Stimulated activated CD8-positive, alpha-beta memory T cell treated with anti-CD3 and anti-CD28 coated beads, Interleukin-2, amount 100 ng/mL, for 48 hours (primary cell): Measurements from ENCODE around the gene DNAH12.
"Not testable (repeated sequence)": the region's sequence is repeated elsewhere in the genome, so short reads cannot be mapped to it uniquely, and the experiment has no call there.

Experiments used
- DNase-seq, 2 donors: peaks; one replicate each; pipeline ENCODE4 v3.0.0-alpha.2; 2020; ENCODE audit warnings: low read depth in 2 of 2

Gene DNAH12

DNA sequence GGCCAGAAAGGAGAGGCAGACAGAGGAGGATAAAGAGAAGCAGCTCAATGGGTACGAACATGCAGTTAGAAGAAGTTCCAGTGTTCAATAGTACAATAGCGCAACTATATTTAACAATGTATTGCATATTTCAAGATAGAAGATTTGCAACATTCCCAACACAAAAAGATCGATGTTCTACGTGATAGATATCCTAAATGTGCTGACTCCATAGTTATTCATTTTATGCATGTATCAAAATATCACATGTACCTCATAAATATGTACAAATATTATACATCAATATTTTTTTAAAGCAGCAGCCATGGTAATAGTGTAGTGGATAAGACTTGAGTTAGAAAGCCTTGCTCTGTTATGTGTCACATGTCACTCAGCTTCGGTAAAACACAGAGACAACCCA lies 141.5 kb downstream of the DNAH12 start:
- no peak for DNase-seq

DNA sequence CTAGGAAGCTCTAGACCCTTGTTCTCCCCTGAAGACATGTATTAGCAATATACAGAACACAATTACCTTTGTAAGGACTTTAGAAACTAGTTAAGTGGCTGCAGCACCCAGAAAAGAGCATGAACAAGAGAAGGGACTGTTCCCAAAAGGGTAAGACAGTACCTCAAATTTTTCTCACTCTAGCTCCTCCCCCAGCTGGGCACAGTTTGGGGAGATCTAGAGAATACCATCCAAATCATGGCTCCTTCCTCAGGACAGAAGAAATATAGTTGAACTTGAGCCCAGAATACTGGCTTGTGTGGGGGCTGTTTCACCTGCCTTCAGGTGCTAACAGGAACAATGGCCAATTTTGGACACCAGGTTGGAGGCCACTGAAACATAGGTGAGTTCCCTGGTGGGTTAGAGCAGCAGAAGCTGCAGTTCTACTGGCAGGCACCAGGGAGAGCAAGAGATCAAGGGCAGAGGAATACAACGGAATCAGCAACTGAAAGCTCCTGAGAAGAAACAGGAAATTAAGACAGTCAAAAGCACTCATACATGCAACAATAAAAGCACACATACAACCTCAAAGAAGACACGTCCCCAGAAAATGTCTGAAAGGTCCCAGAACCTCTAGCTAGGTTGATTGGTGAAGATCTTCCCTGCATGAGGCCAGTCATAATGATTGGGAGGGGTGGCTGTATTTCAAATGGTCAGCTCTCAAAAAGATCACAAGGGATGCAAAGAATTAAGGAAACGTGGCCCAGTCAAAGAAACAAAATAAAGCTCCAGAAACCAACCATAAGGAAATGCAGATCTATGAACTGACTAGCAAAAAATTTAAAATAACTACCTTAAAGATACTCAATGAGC lies 146.7 kb downstream of the DNAH12 start:
- peak; percentile 10 to 33 for DNase-seq

DNA sequence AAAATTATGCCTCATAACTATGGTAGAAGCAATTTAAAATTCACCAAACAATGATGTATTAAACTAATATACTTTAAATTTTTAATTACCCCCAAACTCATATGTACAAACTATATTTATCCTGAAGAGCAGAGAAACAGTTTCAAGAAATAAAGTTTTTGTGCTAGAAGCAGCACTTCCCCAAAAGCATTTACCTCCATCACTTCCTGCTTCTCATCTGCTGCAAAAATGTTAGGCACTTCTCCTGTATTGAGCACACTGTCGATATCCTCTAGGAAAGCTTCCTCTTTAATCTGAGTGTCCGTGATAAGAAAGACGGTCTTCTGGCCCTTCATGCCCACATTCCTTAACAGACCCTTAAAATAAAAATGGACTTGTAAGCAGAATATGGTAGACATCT lies 150.2 kb downstream of the DNAH12 start:
- DNase-seq = no peak

DNA sequence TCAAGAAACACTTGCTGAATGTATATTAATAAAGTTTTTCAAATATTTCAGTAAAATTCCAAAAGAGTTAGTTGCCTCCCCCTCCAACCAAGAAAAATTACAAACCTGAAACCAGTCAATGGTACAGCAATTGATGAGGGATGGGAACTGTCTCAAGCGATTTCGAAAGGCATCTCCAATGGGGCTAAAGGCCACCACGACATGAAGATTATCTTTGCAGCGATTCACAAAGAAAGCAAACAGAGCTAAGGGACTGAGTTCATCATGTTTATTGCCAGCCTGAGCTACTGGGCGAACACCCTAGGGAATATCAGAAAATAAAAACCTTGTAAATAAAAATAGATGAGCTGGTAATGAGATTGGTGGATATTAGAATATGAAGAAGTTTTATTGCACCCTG lies 152.4 kb downstream of the DNAH12 start:
- no peak for DNase-seq

DNA sequence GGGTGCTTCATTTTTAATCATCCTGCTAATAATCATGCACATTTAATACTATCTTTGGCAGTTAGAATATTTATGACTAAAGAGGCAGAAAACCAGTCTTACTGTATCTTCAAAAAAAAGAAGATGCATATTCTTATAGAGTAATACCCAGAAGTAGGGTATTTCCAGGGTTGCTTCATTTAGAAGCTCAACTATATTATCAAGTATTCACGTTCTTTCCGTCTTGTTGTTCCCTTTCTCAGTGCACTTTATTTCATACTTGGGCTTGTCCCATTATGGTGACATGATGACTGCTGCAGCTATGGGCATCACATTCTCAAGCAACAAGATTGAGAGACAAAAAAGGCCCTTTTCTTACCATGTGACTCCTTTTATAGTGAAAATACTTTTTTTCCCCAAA lies 154.9 kb downstream of the DNAH12 start:
- no peak for DNase-seq

DNA sequence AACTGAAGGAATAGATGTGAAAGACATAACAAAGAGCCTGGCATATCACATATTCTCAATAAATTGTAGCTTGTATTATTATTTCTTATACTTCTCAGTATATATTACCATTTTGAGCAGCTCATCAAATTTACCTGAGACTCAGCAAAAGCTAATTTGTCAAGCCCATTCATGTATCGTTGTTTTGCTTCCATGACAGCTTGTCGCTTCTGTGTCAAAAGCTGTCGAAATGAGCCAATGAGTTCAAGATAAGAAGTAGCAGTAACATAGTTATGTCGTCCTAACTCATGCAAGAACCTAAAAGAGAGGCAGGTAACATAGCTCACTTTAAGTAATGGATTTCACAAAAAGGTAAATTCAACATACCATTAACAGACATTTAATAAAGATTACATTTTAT lies 157.8 kb downstream of the DNAH12 start:
- no peak for DNase-seq

DNA sequence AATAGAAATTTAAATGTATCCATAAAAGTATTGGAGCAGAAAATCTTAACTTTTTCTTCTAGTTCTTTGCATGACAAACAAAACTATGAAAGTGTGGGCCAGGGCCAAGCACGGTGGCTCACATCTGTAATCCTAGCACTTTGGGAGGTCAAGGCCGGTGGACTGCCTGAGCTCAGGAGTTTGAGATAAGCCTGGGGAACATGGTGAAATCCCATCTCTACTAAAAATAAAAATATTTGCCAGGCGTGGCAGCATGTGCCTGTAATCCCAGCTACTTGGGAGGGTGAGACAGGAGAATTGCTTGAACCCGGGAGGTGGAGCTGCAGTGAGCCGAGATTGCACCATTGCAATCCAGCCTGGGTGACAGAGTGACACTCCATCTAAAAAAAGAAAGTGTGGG lies 158.6 kb downstream of the DNAH12 start:
- no peak for DNase-seq

DNA sequence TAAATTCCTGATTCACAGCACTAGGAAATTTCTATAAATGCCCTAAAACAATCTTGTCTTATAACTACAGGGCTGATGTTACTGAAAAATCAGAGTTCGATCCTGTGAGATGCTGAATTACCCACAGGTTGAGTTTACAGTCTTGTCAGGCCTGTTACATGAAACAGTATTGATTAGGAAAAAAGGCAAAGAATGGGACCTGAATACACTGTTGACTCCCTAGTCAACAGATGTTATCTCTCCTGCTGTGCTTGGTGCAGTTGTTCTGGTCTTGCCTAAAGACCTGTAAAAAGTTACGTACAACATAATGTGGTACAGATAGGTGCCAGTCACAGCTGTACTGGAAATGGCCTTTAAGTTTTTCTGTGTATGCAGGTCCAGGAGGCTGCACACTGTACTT lies 160.3 kb downstream of the DNAH12 start:
- DNase-seq = no peak

DNA sequence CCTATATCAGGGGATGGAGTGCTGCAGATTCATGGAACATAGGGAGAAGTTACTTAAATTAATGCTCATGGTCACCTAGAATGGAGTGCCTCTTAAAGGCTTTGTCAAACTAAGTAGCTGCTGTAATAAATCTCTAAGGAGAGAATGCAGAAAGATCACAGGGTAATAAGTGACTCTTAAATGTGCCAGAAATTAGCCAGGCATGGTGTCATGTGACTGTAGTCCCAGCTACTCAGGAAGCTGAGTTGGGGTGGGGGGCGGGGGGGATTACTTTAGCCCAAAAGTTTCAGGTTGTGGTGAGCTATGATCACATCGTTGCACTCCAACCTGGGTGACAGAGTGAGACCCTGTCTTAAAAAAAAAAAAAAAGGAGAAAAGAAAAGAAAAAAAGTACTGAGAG lies 160.7 kb downstream of the DNAH12 start:
- no peak for DNase-seq

DNA sequence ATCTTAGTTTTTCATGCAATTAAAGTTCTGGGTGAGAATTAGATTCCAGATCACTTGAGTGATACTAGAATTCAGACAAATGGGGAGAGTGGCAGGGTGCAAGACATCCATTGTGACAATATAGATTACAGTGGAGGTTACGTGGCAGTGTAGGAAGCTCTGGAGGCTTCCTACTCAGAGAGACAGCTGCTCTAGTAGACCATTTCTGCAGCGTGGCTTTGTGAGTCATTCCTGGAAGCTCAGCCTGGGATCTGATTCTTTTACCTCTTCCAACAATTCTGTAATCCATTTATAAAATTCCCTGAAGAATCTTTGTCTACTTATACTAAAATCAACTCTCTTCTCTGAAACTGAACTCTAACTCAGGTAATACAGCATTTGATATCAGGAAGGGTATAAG lies 161.2 kb downstream of the DNAH12 start:
- DNase-seq = no peak

DNA sequence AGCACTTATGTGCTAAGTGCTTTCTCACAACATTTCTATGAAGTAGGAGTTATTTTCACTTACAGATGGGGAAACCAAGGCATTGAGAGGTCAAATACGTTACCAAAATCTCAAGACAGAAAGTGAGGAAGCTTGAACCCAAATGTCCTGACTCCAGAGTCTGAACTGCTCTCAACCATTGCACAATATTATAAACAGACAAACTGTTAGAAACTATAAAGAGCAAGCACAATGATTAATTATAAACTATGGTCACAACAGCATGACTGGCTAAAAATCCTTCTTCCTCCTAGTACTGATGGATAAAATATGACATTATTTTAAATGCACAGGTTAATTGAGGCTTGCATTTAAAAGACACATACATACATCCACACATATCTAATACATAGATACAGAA lies 173.8 kb downstream of the DNAH12 start:
- DNase-seq = no peak

DNA sequence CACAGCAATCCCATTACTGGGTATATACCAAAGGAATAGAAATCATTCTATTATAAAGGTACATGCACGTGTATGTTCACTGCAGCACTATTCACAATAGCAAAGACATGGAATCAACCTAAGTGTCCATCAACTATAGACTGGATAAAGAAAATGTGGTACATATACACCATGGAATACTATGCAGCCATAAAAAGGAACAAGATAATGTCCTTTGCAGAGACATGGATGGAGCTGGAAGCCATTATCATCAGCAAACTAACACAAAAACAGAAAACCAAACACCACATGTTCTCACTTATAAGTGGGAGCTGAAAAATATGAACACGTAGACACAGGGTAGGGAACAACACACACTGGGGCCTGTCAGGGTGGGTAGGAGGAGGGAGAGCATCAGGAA lies 179.1 kb downstream of the DNAH12 start:
- not testable (repeated sequence) for DNase-seq

DNA sequence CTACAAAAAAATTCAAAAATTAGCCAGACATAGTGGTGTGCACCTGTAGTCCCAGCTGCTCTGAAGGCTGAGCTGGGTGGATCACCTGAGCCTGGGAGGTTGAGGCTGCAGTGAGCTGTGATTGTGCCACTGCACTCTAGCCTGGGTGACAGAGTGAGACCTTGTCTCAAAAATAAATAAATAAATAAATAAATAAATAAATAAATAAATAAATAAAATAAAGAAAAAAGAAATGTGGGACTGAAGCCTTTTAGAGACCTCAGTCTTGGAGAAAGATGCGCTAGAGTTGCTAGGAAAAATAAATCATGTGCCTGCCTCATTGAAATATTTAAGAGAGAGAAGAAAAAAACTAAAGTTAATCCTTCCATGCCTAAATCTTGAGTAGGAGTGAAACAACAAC lies 187.9 kb downstream of the DNAH12 start:
- DNase-seq = not testable (repeated sequence)

DNA sequence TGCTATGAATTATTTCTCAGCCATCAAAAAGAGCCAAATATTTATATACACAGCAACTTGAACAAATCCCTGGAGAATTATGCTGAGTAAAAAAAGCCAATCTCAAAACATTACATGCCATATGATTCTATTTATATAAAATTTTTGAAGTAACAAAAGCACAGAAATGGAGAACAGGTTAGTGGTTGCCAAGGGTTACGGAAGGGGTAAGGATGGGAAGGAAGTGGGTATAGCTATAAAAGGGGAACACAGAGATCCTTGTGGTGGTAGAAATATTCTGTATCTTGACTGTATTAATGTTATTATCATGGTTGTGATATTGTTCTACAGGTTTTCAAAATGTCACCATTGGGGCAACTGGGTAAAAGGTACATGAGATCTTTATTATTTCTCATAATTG lies 189.4 kb downstream of the DNAH12 start:
- no peak for DNase-seq

DNA sequence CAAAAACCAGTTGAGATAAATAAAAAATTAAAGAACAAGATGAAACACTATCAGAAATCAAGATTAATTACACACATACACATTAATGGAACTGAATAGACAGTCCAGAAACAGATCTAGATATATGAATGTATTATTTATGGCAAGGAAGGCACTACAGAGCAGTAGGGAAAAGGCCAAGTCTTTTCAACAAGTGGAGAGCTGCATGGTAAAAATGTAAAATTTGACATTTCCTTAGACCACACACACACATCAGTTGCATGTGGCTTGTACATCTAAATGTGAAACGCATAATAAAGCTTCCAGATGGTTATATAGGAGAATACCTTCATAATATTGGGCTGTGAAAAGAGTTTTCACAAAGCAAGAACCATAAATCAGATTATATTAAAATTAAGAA lies 193.9 kb downstream of the DNAH12 start:
- DNase-seq = no peak

DNA sequence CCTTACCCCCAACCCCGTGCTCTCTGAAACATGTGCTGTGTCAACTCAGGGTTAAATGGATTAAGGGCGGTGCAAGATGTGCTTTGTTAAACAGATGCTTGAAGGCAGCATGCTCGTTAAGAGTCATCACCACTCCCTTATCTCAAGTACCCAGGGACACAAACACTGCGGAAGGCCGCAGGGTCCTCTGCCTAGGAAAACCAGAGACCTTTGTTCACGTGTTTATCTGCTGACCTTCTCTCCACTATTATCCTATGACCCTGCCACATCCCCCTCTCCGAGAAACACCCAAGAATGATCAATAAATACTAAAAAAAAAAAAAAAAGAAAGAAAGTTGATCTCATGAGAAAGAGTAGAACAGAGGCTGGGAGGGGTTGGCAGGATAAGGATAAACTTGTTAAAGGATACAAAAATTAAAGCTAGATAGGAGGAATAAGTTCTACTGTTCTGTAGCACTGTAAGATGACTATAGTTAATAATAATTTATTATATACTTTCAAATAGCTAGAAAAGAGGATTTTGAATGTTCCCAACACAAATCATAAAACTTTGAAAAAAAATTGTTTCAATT lies 205.0 kb downstream of the DNAH12 start:
- not testable (repeated sequence) for DNase-seq

DNA sequence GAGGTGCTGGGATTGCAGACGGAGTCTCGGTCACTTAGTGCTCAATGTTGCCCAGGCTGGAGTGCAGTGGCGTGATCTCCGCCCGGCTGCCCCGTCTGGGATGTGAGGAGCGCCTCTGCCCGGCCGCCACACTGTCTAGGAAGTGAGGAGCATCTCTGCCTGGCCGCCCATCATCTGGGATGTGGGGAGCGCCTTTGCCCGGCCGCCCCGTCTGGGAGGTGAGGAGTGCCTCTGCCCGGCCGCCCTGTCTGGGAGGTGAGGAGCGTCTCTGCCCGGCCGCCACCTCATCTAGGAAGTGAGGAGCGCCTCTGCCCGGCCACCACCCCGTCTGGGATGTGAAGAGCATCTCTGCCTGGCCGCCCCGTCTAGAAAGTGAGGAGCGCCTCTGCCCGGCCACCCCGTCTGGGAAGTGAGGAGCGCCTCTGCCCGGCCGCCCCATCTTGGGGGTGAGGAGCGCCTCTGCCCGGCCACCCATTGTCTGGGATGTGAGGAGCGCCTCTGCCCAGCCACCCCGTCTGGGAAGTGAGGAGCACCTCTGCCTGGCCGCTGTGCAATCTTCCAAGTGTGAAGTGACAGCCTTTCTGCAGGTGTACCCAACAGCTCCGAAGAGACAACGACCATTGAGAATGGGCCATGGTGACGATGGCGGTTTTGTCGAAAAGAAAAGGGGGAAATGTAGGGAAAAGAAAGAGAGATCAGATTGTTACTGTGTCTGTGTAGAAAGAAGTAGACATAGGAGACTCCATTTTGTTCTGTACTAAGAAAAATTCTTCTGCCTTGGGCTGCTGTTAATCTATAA lies 205.7 kb downstream of the DNAH12 start:
- DNase-seq = not testable (repeated sequence)

DNA sequence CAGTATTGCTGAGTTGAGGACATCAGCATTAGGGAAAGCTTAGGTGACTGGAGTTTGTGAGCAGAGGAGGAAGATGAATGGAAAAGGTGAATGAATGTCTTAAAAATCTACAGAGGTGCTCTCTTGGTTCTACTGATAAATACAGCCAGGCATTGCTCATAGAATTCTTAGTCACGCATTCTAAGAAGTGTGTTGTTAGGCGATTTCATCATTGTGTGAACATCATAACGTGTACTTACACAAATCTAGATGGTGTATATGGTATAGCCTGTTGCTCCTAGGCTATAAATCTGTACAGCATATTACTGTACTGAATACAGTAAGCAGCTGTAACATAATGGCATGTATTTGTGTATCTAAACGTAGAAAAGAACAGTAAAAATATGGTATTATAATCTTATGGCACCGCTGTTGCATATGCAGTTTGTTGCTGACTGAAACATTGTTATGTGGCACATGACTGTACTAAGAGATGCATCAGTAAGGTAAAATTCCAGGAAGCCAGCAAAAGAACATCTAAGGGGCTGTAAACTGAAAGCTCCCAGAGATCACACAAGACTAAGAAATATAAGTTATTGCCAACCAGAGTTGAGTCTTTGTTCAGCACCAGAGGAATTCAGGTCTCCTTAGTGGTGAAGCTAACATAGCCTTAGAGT lies 208.7 kb downstream of the DNAH12 start:
- no peak for DNase-seq

DNA sequence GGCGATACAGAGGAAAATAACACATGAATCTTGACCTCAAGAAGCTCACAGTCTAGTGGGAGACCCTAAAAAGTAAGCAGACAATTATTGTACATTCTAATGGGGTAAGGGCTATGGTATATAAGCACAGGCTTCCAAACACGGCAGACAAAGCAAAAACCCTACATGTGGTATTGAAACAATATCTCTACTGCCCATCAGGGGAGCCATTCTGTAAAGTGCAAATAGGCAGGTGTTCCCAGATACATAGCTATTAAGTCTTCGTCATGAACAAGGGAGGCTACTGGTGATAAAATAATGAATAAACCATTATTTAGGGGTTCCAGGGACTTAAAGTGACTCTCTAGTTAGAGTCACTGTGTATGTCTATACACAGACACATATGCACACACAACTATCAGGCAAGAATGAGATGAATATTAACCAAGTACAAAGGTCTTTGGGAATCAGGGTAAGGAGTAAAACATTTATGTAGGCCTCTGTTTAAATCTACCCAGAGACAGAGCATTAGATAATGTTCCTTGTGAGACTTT lies 213.0 kb downstream of the DNAH12 start:
- no peak for DNase-seq

DNA sequence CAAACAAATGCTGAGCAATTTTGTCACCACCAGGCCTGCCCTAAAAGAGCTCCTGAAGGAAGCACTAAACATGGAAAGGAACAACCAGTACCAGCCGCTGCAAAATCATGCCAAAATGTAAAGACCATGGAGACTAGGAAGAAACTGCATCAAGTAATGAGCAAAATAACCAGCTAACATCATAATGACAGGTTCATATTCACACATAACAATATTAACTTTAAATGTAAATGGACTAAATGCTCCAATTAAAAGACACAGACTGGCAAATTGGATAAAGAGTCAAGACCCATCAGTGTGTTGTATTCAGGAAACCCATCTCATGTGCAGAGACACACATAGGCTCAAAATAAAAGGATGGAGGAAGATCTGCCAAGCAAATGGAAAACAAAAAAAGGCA lies 217.6 kb downstream of the DNAH12 start:
- not testable (repeated sequence) for DNase-seq

DNA sequence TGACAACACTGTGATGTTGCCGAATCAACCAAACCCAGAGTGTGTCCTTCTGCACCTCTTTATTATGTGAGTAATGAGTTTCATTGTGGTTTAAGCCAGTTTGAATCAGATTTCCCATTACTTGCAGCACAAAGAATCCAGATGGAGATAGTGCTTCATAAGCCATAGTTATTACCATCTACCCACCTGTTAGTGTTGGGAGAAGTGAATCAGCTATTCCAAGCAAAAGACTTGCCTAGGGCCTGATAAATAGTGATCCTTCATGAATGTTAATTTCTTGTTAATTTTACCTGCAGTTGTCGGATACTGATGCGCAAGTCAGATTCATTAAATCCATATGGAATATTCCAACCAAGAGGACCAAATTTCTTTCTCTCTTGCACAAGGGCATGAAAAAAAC lies 229.9 kb downstream of the DNAH12 start:
- DNase-seq = no peak

DNA sequence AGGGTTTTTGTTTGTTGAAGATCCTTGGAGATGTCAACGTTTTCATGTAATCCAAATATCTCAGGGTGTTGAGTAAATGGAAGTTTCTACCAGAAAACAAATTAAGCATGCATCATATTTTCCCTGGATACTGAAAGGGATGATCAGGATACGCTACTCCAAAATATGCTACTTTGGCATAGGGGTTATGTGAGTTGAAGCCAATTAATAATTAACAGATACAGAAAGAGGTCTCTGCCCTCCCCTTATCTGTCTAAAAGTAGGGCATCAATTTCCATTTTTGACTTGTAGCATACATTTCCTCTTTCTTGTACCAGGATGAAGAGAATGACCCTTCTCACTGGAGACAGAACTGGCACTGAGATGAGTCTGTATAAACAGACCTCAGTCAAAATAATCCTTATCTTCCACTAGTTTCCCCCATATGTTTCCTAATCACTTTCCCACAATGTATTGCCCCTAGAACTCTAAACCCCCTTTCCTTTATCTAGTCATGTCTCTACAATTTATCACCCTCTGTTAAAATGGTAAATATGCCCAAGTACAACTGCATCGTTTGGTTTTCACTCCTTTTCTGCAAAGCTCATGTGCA lies 234.3 kb downstream of the DNAH12 start:
- DNase-seq = no peak
